HG03060 (cell line): ENCODE measurements around the gene PALLD.
"Not testable (repeated sequence)": the region's sequence is repeated elsewhere in the genome, so short reads cannot be mapped to it uniquely, and the experiment has no call there.

Experiments
- ATAC-seq: cut with Tn5 transposase; IDR thresholded peaks from one replicate; pipeline ENCODE4 v1.9.1; 2021; ENCODE audit warnings: low read depth, moderate number of reproducible peaks; ENCODE audit not compliant: unreplicated experiment

PALLD gene

GRCh38 chr4:168496834-168497233 is at the start of gene PALLD:
Gene PALLD (plus strand): TSS chr4:168497052.
- ATAC-seq: no peak

- ATAC-seq: not testable (repeated sequence)
These were observed 47.8 kb upstream of the PALLD start for GRCh38 chr4:168449063-168449462.

GRCh38 chr4:168449719-168450452 is 47.0 kb upstream of the PALLD start:
- ATAC-seq: no peak

DNA sequence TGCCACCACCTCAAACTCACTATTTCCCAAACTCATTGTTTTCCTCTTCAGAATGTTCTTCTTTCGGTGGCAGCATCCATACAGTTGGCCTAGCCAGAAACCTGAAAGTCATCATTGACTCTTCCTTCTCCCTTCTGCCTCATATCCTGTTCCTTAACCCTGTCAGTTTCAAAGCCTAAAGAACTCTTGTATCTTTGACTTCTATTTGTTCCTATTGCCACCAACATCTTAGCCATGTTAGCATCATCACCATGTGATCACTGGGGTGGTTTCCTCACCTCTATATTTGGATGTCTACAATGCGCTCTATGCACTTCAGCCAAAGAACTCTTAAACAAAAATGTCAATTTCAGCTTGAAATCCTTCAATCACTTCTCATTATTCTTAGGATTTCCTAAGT is 45.5 kb upstream of the PALLD start:
- ATAC-seq: peak; percentile 24

GRCh38 chr4:168451744-168452390 is 45.0 kb upstream of the PALLD start:
- peak; percentile 82 for ATAC-seq

GRCh38 chr4:168453146-168453545 is 43.7 kb upstream of the PALLD start:
- ATAC-seq: no peak

DNA sequence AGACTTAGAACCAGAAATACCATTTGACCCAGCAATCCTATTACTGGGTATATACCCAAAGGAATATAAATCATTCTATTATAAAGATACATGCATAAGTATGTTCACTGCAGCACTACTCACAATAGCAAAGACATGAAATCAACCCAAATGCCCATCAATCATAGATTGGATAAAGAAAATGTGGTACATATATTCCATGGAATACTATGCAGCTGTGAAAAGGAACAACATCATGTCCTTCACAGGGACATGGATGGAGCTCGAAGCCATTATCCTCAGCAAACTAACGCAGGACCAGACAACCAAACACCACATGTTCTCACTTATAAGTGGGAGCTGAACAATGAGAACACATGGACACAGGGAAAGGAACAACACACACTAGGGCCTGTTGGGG is 38.6 kb upstream of the PALLD start:
- ATAC-seq: not testable (repeated sequence)

GRCh38 chr4:168461821-168462220 is 35.0 kb upstream of the PALLD start:
- ATAC-seq: no peak

DNA sequence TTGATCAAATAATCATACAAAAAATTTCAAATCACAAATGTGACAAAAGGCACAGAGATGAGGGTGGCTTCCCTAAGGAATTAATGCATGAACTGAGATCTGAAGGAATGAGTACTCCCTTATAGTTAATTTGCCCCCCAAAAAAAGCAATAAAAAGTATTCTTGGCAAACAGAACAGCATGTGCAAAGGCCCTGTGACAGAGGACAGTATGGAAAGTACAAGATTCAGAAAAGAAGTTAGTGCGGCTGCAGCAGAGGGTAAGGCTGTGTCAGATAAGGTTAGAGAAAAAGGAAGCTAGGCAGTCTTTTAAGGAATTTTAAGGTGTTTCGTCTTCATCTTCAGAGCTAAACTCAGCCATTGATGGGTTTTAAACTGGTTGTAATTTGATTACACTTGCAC is 23.9 kb upstream of the PALLD start:
- no peak for ATAC-seq

GRCh38 chr4:168474660-168475320 is 22.1 kb upstream of the PALLD start:
- ATAC-seq: no peak

GRCh38 chr4:168475745-168476144 is 21.1 kb upstream of the PALLD start:
- no peak for ATAC-seq

- no peak for ATAC-seq
These were observed 18.0 kb upstream of the PALLD start for GRCh38 chr4:168478868-168479267.

DNA sequence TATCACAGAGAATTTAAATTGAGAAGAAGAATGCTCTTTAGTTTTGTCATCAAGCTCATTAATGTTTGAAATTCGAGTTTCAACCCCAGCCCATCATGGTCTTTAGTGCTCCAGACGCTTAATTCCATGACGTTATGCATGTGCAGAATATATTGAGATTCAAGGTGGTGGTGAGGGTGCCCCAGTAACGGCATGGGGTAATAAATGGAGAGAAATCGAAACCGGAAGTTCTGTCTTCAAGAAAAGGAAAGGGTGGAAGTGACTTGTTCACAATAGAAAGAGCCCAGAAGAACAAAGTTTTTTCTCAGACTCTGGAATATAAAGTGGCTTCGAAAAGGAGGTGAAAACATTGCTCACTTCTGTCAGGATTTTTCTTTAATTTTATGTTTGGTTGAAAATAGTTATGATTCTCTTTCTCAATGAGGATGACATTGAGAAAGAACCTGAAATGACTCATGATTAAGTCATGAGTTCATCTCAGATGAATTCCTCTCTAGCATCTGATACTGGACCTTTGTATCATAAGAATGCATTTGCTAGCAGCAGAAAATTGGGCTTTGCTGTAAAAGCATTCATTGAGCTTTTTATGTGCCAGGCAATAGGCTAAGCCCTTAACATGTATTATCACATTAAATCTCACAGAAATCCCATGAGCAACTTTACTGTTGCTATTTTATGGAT is 15.8 kb upstream of the PALLD start:
- peak; percentile 45 for ATAC-seq

- ATAC-seq: no peak
These were observed 13.0 kb upstream of the PALLD start for GRCh38 chr4:168483811-168484210.

GRCh38 chr4:168484626-168485025 is 12.2 kb upstream of the PALLD start:
- no peak for ATAC-seq

DNA sequence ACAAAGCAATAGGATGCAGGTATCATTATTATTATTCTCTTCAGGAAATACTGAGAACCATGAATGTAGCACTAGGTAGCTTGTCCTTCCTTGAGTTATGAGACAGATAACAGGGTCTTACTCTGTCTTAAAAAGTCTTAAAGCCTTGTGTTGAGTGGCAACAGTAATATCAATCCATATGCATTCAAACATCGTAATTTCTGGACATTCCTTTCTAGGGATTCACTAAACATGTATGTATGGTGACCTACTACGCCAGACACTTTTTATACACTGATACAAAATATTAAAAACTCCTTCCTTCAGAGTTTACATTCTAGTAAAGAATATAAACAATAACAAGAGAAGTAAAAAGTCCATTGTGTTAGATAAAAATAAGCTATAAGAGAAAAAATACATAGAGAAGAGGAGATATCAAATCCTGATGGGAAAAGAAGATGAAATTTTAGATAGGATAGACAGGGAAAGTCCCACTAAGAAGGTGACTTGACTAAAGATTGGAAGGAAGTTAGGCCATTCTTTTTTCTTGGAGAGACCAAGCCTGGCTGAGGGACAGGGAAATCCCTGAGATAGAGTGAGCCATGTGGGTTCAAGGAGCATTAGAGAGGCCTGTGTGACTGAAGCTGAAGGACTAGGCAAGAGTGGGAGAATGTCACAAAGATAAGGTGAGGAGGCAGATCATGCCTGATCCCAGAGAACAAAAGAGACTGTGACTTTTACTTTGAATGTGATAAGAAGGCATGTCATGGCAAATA is 11.5 kb upstream of the PALLD start:
- ATAC-seq: no peak

GRCh38 chr4:168486912-168487281 is 10.0 kb upstream of the PALLD start:
- no peak for ATAC-seq

GRCh38 chr4:168487282-168488035 is 9.4 kb upstream of the PALLD start:
- no peak for ATAC-seq

DNA sequence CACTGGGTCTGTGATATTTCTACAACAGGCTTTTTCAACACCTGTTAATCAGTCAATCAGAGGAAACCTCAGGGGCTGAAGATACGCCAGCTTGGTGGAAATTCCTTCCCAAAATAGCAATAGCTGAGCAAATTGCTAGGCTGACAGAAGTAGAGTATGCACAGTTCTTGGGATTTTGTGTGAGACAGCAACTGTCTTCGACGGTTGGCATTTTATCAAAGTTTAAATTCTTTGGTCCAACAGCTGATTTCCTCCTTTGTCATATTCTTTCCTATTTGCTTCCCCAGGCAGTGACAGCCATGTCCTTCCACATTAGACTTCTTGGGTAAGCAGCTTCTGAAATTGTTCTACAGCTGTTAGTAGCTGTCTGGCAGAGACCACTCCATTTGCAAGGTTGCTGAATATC is 8.0 kb upstream of the PALLD start:
- no peak for ATAC-seq

GRCh38 chr4:168489616-168490015 is 7.2 kb upstream of the PALLD start:
- no peak for ATAC-seq
